GM23338 (cell line): ENCODE data around the gene TMEM61.

Source experiments
- CREB1 ChIP-seq: fragments of 250-450 bp; sonication (Bioruptor Pico); IDR thresholded peaks from 2 replicates; pipeline ENCODE4 v1.5.0; 2020; ENCODE audit warnings: low read depth, mild to moderate bottlenecking, moderate library complexity
- EZH2 ChIP-seq: fragments of 200-600 bp; sonication (generic); IDR thresholded peaks from one replicate; pipeline ENCODE4 v1.8.0; 2017; ENCODE audit warnings: antibody characterized with exemption, mild to moderate bottlenecking, low read depth; ENCODE audit not compliant: unreplicated experiment
- EZH2phosphoT487 ChIP-seq: fragments of 200-600 bp; sonication (generic); IDR thresholded peaks from one replicate; pipeline ENCODE4 v1.8.1; 2018; ENCODE audit warnings: antibody characterized with exemption; ENCODE audit not compliant: unreplicated experiment
- JUNB ChIP-seq: IDR thresholded peaks from one replicate; pipeline ENCODE4 v1.6.1; 2016; ENCODE audit warnings: antibody characterized with exemption; ENCODE audit not compliant: unreplicated experiment
- NANOG ChIP-seq: IDR thresholded peaks from 2 replicates; pipeline ENCODE4 v1.6.1; 2016; ENCODE audit warnings: antibody characterized with exemption, borderline replicate concordance
- POLR2AphosphoS5 ChIP-seq: IDR thresholded peaks from 2 replicates; pipeline ENCODE4 v1.6.1; 2016; ENCODE audit warnings: antibody characterized with exemption, low read depth
- STAT1 ChIP-seq: IDR thresholded peaks from one replicate; pipeline ENCODE4 v1.6.1; 2016; ENCODE audit warnings: antibody characterized with exemption; ENCODE audit not compliant: unreplicated experiment
- ZNF331 ChIP-seq: fragments of 250-450 bp; sonication (Bioruptor Pico); IDR thresholded peaks from 2 replicates; pipeline ENCODE4 v1.5.0; 2020; ENCODE audit warnings: low read depth, mild to moderate bottlenecking, moderate library complexity
- TF ChIP-seq, protein P1 (sequence below), 2 experiments: fragments of 200-600 bp in 1 of 2; sonication (generic) in 1 of 2; conservative IDR thresholded peaks; 2 replicates each; pipeline versions ENCODE4 v1.5.1 to v1.6.1; 2016 to 2017; ENCODE audit warnings: antibody characterized with exemption in 2 of 2, low read depth in 2 of 2, mild to moderate bottlenecking in 2 of 2, moderate library complexity in 1 of 2
- TF ChIP-seq, protein P2 (sequence below): IDR thresholded peaks from one replicate; pipeline ENCODE4 v1.6.1; 2018; ENCODE audit warnings: antibody characterized with exemption; ENCODE audit not compliant: unreplicated experiment

DNA sequence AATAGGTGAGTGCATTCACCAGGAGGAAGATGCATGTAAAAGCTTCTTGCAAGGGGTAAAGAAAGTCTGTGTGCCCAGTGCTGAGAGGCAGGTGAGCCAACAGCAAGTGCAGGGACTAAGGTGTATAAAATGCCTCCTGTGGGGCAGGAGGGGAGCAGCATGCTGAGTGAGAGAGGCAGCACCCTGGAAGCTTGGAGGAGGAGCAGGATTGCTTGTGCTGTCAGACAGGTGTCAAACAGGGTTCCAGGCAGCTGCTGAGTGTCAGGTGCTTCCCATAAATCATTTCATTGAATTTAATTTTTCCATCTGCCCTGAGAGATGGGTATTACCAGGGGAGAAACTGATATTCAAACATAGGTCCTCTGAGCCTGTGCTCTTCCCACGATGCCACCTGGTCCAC, 32.2 kb downstream of the TMEM61 start:
- TF ChIP-seq STAT1, result no peak
- no peak for TF ChIP-seq POLR2AphosphoS5
- TF ChIP-seq, protein P1, sequence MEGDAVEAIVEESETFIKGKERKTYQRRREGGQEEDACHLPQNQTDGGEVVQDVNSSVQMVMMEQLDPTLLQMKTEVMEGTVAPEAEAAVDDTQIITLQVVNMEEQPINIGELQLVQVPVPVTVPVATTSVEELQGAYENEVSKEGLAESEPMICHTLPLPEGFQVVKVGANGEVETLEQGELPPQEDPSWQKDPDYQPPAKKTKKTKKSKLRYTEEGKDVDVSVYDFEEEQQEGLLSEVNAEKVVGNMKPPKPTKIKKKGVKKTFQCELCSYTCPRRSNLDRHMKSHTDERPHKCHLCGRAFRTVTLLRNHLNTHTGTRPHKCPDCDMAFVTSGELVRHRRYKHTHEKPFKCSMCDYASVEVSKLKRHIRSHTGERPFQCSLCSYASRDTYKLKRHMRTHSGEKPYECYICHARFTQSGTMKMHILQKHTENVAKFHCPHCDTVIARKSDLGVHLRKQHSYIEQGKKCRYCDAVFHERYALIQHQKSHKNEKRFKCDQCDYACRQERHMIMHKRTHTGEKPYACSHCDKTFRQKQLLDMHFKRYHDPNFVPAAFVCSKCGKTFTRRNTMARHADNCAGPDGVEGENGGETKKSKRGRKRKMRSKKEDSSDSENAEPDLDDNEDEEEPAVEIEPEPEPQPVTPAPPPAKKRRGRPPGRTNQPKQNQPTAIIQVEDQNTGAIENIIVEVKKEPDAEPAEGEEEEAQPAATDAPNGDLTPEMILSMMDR (conservative IDR thresholded peaks at IDR 0.05; ENCODE audit: low read depth in 2 of 2), result no peak
- no peak for TF ChIP-seq JUNB
- no peak for TF ChIP-seq EZH2phosphoT487
- no peak for TF ChIP-seq NANOG
- no peak for TF ChIP-seq CREB1 (CRISPR knock-in tag)
- TF ChIP-seq EZH2, result no peak
- TF ChIP-seq, protein P2, sequence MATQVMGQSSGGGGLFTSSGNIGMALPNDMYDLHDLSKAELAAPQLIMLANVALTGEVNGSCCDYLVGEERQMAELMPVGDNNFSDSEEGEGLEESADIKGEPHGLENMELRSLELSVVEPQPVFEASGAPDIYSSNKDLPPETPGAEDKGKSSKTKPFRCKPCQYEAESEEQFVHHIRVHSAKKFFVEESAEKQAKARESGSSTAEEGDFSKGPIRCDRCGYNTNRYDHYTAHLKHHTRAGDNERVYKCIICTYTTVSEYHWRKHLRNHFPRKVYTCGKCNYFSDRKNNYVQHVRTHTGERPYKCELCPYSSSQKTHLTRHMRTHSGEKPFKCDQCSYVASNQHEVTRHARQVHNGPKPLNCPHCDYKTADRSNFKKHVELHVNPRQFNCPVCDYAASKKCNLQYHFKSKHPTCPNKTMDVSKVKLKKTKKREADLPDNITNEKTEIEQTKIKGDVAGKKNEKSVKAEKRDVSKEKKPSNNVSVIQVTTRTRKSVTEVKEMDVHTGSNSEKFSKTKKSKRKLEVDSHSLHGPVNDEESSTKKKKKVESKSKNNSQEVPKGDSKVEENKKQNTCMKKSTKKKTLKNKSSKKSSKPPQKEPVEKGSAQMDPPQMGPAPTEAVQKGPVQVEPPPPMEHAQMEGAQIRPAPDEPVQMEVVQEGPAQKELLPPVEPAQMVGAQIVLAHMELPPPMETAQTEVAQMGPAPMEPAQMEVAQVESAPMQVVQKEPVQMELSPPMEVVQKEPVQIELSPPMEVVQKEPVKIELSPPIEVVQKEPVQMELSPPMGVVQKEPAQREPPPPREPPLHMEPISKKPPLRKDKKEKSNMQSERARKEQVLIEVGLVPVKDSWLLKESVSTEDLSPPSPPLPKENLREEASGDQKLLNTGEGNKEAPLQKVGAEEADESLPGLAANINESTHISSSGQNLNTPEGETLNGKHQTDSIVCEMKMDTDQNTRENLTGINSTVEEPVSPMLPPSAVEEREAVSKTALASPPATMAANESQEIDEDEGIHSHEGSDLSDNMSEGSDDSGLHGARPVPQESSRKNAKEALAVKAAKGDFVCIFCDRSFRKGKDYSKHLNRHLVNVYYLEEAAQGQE, result no peak
- TF ChIP-seq ZNF331 (CRISPR knock-in tag), result no peak
